Erythroblast (primary cell): Measurements from ENCODE around the gene SETD7.

Source experiments
- GATA1 ChIP-seq: IDR thresholded peaks from 2 replicates; pipeline ENCODE4 v1.6.1; 2011; ENCODE audit warnings: low read depth, mild to moderate bottlenecking, control low read depth, low read length, moderate library complexity
- POLR2A ChIP-seq: IDR thresholded peaks from 2 replicates; pipeline ENCODE4 v1.6.1; 2011; ENCODE audit warnings: mild to moderate bottlenecking, low read length

GRCh38 chr4:139501527-139501926 lies 54.5 kb downstream of the SETD7 start:
- no peak for TF ChIP-seq POLR2A
- TF ChIP-seq GATA1 = no peak
